Muscle of leg (tissue), 11 donors: ENCODE results near the gene MYL10. TPM values are rescaled to one million over a fixed set of nuclear protein-coding genes. Genes with fewer than 3 reads are reported as not detected.
A peak's percentile ranks its signal among the peaks of the same experiment; 100 is the strongest.
"Not testable (repeated sequence)": the region's sequence is repeated elsewhere in the genome, so short reads cannot be mapped to it uniquely, and the experiment has no call there.

Experiments
- DNase-seq: peaks from one replicate; pipeline ENCODE4 v3.0.0; 2013
- H3K27ac ChIP-seq: one replicate; pipeline ENCODE4 v1.5.1; 2013; ENCODE audit warnings: mild to moderate bottlenecking, low read length, control low read depth
- H3K27me3 ChIP-seq: one replicate; pipeline ENCODE4 v1.6.1; 2013; ENCODE audit warnings: low read length; ENCODE audit not compliant: control insufficient read depth, insufficient read depth
- H3K36me3 ChIP-seq: one replicate; pipeline ENCODE4 v1.6.1; 2013; ENCODE audit warnings: low read length; ENCODE audit not compliant: control insufficient read depth, insufficient read depth
- H3K4me1 ChIP-seq: one replicate; pipeline ENCODE4 v1.6.1; 2013; ENCODE audit warnings: low read length; ENCODE audit not compliant: control insufficient read depth, insufficient read depth
- H3K4me3 ChIP-seq: one replicate; pipeline ENCODE4 v1.5.1; 2013; ENCODE audit warnings: low read length, control low read depth
- H3K9me3 ChIP-seq: replicated peaks from 2 replicates; pipeline ENCODE4 v1.6.1; 2013; ENCODE audit warnings: low read depth, low read length; ENCODE audit not compliant: control insufficient read depth
- WGBS: methylation state at CpG from one replicate; pipeline ENCODE4 v1.1.5; 2013; ENCODE audit warnings: missing lambda C conversion rate; ENCODE audit not compliant: insufficient coverage; 5-methylcytosine and 5-hydroxymethylcytosine counted together
- polyA plus RNA-seq, 8 donors: library from polyadenylated mRNA; unstranded; fragments of 120-200 nt; gene quantifications; one replicate each; pipeline versions ENCODE4 v1.2.1 to v1.2.3, GENCODE V29; 2013; ENCODE audit warnings: inconsistent platforms in 1 of 8, low replicate concordance in 1 of 8; ENCODE audit not compliant: insufficient read length in 8 of 8, insufficient read depth in 1 of 8
- total RNA-seq: library from RNA; stranded (reverse); fragments of 120-200 nt; gene quantifications from one replicate; pipeline ENCODE4 v1.2.4, GENCODE V29; 2013

The MYL10 gene
- total and polyA plus RNA-seq, 9 donors, result 7.6 to 25.6 (median 14.4) TPM

DNA sequence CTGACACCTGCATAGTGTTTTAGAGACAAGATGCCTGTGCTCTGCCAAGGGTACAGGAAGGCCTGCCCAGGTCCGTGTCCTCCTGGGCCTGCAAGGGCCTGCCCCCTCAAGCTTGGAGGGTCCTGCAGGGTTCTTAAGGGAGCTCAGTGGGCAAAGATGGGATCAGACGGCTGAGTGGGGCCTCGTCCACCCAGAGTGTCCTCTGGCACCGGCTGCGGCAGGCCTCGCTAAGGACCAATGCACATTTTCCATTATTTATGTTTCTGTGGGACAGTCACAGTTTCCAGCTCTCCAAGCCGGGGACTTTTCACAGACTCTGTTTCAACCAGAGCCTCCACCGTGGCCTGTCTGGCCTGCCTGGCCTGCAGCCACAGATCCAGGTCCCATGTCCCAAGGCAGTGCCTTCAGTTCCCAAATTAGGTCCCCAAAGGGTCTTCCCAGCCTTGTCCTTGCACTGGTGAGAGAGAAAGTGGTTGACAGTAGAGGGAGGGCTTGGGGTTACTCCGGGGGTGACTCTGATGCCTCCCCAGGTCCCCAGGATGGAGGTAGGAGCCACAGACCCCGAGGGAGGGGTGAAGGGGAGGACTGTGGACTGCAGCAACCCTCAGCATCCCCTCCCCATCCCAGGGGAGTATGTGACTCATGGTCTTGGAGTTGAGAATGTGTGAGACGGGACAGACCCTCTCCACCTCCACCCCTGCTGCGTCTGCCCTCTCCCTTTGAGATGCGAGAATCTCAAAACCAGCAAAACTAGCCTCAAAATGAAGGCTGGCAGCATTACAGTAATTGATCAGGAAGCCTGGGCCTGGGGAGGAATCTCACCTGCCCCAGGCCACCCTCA is 14.8 kb downstream of the MYL10 start:
- 46% methylated on average over 7 of the region's 13 CpGs for WGBS
- DNase-seq, result no peak
- no peaks in the 10 kb centered on the region for H3K36me3 ChIP-seq
- H3K27me3 ChIP-seq, result no peaks in the 10 kb centered on the region
- peak overlapping the region; percentile 47 for H3K27ac ChIP-seq
- H3K9me3 ChIP-seq, result no peaks in the 10 kb centered on the region
- no peak overlapping the region for H3K4me3 ChIP-seq
- H3K4me1 ChIP-seq, result peaks cover 40% of the 10 kb centered on the region

DNA sequence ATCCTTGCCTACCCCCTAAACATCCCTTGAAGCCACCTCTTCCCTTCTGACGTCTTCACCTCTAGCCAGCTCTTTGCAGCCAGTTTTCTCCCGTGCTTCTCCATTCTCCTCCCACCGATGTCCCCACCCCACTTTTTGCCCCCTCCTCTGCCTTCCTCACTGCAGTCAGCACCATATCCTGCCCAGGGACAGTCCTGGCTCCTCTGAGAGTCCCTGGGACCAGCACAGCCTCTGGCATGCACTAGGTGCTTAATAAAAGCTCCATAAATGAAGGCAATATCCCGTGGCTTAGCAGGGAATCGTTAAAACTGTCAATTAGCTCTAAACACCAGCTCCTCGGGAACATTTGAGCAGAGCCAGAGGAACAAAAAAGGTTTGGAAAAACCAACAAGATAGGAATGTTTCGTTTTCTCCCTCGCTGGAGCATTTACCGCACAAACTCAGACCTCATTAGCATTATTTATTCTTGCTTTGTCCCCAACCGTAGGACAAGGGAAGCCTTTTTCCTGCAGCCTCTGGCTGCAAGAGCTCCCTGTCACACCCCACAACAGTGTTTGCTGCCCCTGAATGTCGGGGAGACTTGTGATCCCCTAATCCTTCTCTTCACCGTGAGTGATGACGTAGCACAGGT is 16.1 kb downstream of the MYL10 start:
- no peak overlapping the region for H3K4me3 ChIP-seq
- H3K27me3 ChIP-seq, result no peaks in the 10 kb centered on the region
- no peak overlapping the region for H3K27ac ChIP-seq
- H3K4me1 ChIP-seq, result peaks cover 28% of the 10 kb centered on the region
- H3K9me3 ChIP-seq, result no peaks in the 10 kb centered on the region
- 32% methylated on average over 13 of the region's 13 CpGs for WGBS
- H3K36me3 ChIP-seq, result no peaks in the 10 kb centered on the region
- no peak for DNase-seq

DNA sequence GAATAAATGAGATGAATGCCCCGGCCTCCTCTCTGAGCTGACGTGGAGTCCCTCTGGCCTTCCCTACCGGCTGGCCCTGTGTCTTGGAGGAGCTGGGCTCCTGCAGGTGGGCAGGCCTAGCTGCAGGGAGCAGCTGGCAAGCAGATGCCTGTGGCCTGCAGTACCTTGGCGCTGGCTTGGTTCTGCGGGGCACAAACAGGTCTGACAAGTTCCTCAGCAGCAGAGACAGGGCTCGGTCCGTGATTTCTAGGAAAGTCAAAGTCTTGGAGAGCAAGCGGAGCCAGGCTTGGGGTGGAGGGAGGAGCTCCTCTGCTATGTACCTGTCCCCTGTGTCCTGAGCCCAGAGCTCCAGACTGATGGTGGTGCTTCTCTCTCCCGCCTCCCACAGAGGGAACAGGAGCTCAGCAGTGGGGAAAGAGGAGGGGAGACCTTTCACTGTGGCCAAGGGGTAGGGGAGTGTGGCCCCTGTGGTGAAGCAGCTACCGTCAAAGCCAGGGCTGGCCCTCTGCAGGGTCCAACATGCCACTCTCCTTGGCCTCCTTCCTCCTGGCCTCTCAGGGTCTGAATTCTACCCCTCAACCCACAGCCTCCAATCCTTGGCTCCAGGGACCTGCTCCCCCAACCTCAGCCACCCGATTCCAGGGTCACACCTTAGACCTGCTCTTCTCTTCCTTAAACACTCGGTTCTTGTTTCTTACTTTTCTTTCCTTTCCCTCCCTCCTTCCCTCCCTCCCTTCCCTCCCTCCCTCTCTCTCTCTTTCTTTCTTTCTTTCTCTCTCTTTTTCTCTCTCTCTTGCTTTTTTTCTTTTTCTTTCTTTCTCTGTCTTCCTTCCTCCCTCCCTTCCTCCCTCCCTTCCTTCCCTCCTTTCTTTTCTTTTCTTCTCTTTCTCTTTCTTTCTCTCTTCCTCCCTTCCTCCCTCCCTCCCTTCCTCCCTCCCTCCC is 20.1 kb downstream of the MYL10 start:
- 63% methylated on average over 10 of the region's 12 CpGs for whole genome bisulfite sequencing
- no peak overlapping the region for H3K27ac ChIP-seq
- no peaks in the 10 kb centered on the region for H3K27me3 ChIP-seq
- H3K9me3 ChIP-seq, result no peaks in the 10 kb centered on the region
- H3K4me3 ChIP-seq, result no peak overlapping the region
- DNase-seq, result no peak
- no peaks in the 10 kb centered on the region for H3K36me3 ChIP-seq
- H3K4me1 ChIP-seq, result peaks cover 26% of the 10 kb centered on the region

GRCh38 chr7:101606498-101606923 is 22.6 kb downstream of the MYL10 start:
- Histone ChIP-seq H3K4me3 (no peak overlapping the region), H3K4me1 (peaks cover 28% of the 10 kb centered on the region), H3K27me3 (peaks cover 2% of the 10 kb centered on the region), H3K9me3 (no peaks in the 10 kb centered on the region), H3K36me3 (no peaks in the 10 kb centered on the region), H3K27ac (no peak overlapping the region)
- WGBS, result 76% methylated on average over 2 of the region's 2 CpGs
- DNase-seq, result no peak

GRCh38 chr7:101605611-101606497 is 23.2 kb downstream of the MYL10 start:
- Histone ChIP-seq H3K4me3 (no peak overlapping the region), H3K27me3 (peaks cover 3% of the 10 kb centered on the region), H3K36me3 (no peaks in the 10 kb centered on the region), H3K4me1 (peaks cover 28% of the 10 kb centered on the region), H3K27ac (no peak overlapping the region), H3K9me3 (no peaks in the 10 kb centered on the region)
- WGBS, result 54% methylated on average over 23 of the region's 26 CpGs
- DNase-seq, result no peak

GRCh38 chr7:101604934-101605332 is 24.2 kb downstream of the MYL10 start:
- H3K4me3 ChIP-seq, H3K36me3 ChIP-seq, H3K9me3 ChIP-seq, DNase-seq, H3K27ac ChIP-seq, H3K27me3 ChIP-seq: not testable (repeated sequence)
- 89% methylated on average over 1 of the region's 2 CpGs for WGBS
- peaks cover 28% of the 10 kb centered on the region for H3K4me1 ChIP-seq

DNA sequence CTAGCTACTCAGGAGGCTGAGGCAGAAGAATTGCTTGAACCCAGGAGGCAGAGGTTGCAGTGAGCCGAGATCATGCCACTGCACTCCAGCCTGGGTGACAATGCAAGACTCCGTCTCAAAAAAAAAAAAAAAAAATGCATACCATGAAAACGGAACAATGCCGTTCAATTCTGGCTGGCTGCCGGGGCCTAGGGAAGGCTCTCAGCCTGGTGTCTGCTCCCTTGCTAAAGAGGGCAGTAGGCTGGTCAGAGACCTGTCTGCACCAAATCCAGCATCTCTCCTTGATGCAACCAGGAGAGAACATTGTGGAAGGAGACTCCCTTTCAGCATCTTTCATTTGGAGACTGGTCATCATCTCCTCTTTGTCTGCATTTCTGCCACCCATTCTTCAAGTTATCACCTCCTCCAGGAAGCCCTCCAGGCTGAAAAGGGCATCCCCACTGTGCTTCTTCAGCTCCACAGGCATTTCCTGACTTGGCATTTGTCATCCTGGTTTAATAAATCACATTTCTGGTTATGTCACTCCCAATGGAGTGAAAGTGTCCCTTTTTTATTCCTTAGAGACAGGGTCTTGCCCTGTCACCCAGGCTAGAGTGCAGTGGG is 24.7 kb downstream of the MYL10 start:
- Histone ChIP-seq H3K9me3 (no peaks in the 10 kb centered on the region), H3K4me1 (peaks cover 30% of the 10 kb centered on the region), H3K36me3 (no peaks in the 10 kb centered on the region), H3K27ac (no peak overlapping the region), H3K4me3 (no peak overlapping the region), H3K27me3 (peaks cover 3% of the 10 kb centered on the region)
- DNase-seq, result no peak
- 90% methylated on average over 2 of the region's 5 CpGs for WGBS

DNA sequence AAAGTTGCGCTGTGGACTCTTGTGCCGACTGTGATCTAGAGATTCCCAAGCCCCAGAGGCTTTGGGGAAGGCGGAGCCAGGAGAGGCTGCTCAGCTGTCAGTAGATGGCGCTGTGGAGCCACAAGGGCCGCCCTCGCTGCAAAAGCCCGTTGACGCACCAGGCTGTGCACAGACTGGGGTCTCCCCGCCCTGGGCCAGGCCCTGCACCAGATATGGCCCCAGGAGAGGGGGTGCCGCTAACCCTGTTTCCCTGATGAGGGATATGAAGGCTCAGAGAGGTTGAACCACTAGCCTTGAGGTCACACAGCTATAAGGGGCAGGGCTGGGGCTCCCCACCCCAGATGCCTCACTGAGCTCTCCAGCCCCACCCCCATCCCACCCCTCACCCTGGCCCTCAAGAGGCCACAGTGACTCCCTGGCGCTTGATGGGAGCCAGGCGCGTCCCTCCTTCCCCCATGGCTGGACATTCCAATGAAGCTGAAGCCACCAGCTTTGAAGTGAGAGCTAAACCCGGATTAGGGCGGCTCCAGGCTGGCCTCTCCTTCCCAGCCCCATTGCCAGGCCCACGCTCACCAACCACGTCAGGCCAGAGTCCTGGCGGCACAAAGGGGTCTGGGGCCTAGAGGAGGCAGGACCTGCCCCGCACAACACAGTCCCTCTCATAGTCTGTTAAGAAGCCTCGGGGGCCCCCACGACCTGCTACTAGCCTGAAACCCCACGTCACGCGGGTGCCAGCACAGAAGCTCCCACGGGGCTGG is 26.4 kb downstream of the MYL10 start:
- Histone ChIP-seq H3K36me3 (no peaks in the 10 kb centered on the region), H3K27me3 (peaks cover 3% of the 10 kb centered on the region), H3K9me3 (no peaks in the 10 kb centered on the region), H3K4me1 (peaks cover 42% of the 10 kb centered on the region), H3K4me3 (no peak overlapping the region), H3K27ac (peak overlapping the region; percentile 51)
- 17% methylated on average over 19 of the region's 25 CpGs for WGBS
- DNase-seq, result peak; percentile 86
